ENCODE results near the gene MRPL27. TPM values are rescaled to one million over a fixed set of nuclear protein-coding genes. Genes with fewer than 3 reads are reported as not detected.

The MRPL27 gene
- total RNA-seq, 4 donors from 2014 or later = 52.1 to 56.0 (median 53.3) TPM

DNA sequence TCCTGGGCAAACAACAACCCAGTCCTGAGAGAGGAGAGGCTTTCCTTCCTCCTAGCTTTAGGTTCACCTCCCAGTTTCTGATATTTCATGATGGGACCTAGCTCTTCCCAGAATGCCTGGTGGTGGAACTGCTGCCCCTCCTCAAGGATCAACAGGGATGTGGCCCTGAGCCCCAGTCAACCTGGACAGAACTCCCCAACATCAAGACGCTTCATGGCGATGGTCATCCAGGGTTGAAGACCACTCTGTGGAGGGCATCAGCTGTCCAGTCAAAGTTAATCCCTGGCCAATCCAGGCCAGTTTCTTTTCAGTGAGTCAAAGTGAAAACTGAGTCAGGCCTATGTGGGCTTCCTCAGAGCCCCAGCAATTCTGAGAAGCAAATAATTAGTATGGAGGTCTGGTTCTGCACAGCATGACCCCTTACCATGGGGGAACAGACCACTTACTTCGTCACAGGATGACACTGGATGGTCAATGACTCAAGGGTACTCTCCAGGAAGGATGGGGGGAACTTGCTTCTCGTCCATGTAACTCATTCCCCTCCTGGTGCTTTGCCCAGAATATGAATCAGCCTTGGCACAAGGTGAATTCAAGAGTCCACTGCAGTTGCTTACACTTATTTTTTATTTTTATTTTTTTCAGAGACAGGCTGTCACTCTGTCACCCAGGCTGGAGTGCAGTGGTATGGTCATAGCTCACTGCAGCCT lies 41.7 kb downstream of the MRPL27 start:
- 84 to 85% methylated on average over 4 of the region's 4 CpGs for WGBS, 2 donors
- DNase-seq (ENCODE audit: low spot score in 2 of 2) = no peak
- H3K4me3 ChIP-seq (ENCODE audit: low read depth, poor library complexity, severe bottlenecking) = no peak overlapping the region
- TF ChIP-seq POLR2A (IDR thresholded peaks at IDR 0.05) = no peak
- TF ChIP-seq, protein P1, sequence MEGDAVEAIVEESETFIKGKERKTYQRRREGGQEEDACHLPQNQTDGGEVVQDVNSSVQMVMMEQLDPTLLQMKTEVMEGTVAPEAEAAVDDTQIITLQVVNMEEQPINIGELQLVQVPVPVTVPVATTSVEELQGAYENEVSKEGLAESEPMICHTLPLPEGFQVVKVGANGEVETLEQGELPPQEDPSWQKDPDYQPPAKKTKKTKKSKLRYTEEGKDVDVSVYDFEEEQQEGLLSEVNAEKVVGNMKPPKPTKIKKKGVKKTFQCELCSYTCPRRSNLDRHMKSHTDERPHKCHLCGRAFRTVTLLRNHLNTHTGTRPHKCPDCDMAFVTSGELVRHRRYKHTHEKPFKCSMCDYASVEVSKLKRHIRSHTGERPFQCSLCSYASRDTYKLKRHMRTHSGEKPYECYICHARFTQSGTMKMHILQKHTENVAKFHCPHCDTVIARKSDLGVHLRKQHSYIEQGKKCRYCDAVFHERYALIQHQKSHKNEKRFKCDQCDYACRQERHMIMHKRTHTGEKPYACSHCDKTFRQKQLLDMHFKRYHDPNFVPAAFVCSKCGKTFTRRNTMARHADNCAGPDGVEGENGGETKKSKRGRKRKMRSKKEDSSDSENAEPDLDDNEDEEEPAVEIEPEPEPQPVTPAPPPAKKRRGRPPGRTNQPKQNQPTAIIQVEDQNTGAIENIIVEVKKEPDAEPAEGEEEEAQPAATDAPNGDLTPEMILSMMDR (IDR thresholded peaks at IDR 0.05) = no peak
- intact Hi-C loops (cut with DNase I; ENCODE audit: low total_unique reads) = no loop called here

DNA sequence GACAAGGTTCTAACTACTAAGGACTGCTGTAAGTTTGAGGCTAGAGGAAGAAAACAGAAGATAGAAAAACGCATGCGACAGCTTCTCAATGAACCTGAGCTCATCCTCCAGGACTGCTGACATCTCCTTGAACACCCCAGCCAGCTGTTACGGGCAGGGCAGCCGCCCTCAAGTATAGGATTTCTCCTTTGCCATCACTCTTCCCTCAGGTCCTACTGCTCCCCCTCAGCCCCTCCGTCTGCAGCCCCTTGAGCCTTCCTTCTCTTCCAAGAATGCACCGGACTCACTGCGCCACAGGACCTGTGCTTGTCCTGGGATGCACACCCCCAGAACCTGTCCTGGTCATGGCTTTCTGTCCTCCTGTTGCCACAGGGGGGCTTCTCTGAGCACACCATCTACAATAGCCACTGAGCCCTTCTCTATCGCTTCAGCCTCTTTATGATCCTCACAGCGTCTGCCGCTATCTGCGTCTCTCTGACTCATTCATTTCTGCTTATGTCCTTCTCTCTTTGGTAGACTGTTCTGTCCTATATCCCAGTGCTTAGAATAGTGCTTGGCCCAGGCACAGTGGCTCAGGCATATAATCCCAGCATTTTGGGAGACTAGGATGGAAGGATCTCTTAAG lies 42.7 kb downstream of the MRPL27 start:
- no peak for DNase-seq (ENCODE audit: low spot score in 2 of 2)
- WGBS, 2 donors = 88 to 89% methylated on average over 11 of the region's 11 CpGs
- no peak overlapping the region for H3K4me3 ChIP-seq (ENCODE audit: low read depth, poor library complexity, severe bottlenecking)
- intact Hi-C loops (cut with DNase I; ENCODE audit: low total_unique reads) = no loop called here
- TF ChIP-seq POLR2A (IDR thresholded peaks at IDR 0.05) = no peak
- TF ChIP-seq, protein P1 (IDR thresholded peaks at IDR 0.05) = no peak

DNA sequence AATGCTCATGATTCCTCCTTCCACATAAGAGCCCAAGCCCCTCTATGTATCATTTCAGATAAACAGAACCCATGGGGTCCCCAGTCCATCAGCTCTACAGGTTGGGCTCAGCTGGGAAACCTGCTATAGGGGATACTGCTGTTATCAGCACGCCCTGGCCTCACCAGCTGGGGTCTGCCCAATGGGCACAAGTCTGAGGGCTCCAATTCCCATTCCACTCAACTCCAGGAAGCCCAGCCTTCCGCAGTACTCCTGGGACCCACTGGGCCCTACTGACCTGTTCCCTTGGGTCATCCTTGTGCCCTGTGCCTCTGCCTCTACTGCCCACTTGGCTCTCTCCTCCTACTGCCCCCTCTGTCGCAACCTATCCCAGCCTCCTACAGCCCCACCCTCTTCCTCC lies 43.3 kb downstream of the MRPL27 start:
- no peak for DNase-seq (ENCODE audit: low spot score in 2 of 2)
- WGBS, 2 donors = 91 to 92% methylated on average over 3 of the region's 3 CpGs
- intact Hi-C loops (cut with DNase I; ENCODE audit: low total_unique reads) = no loop called here
- H3K4me3 ChIP-seq (ENCODE audit: low read depth, poor library complexity, severe bottlenecking) = no peak overlapping the region
- TF ChIP-seq POLR2A (IDR thresholded peaks at IDR 0.05) = no peak
- TF ChIP-seq, protein P1 (IDR thresholded peaks at IDR 0.05) = no peak

DNA sequence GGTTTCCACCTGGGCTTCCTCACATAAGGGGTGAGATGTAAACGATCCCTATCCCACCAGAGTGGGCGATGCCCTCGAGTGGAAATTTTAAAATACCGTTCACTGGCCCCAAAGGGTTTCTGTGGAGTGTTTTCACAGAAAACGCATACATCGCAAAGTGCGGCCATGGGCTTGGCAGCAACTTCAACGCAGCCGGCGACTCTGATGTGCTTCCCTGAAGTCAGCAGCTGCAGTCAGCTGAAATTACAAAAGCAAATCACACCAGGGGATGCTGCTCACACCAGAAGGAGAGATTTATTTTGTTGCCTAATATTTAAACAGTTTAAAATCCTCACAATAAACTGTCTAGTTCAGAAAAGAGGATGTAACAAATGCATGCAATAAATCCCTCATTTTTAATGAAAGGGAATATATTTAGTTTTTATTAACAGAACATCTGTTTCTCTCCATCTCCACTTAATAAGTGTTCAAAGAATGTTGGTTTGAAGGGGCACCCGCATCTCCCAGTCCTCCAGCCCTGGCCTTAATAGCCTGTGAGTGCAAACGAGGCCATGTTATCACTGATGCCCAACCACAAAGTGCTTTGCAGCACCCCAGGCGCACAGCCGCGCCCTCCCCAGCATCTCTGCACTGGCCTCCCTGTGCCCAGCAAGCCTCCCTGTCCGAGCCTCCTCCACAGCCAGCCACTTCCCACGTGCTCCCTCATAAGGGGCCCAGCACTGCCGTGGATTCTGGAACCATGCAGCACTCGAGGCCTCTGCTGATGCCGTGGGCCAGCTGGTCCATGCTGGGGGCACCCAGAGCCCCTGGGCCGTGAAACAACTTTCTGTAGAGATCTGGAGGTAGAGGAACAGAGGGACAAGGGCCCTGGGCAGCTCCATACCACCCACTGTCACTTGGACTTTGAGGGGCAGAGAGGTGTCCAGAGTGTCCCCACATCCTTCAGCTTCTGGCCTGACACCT lies 44.3 kb downstream of the MRPL27 start:
- no peak for TF ChIP-seq POLR2A (IDR thresholded peaks at IDR 0.05)
- TF ChIP-seq, protein P1 (IDR thresholded peaks at IDR 0.05) = no peak
- no peak for DNase-seq (ENCODE audit: low spot score in 2 of 2)
- intact Hi-C loops (cut with DNase I; ENCODE audit: low total_unique reads) = no loop called here
- 71 to 73% methylated on average over 21 of the region's 21 CpGs for WGBS, 2 donors
- H3K4me3 ChIP-seq (ENCODE audit: low read depth, poor library complexity, severe bottlenecking) = no peak overlapping the region

DNA sequence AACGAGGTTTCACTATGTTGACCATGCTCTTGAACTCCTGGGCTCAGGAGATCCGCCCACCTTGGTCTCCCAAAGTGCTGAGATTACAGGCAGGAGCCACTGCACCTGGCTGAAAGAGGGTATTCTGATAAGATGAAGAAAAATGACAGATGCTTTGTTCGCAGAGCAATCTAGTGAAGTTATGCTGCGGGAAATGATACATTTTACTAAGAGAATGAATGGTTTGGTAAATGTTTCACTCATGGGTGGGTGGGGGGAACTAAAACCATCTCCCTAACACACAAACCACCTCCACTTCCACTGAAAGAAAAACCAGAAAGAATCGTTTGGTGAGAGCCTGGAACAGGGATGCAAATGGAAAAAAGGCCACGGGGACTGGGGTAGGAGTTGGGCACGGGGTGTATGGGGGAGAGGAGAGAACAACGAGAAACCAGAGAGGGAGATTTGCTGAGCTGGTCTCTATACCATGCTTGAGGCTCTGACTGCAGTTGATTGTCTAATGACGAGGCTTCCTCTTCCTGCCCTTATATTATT lies 46.1 kb downstream of the MRPL27 start:
- WGBS, 2 donors = 75 to 78% methylated on average over 9 of the region's 9 CpGs
- no peak overlapping the region for H3K4me3 ChIP-seq (ENCODE audit: low read depth, poor library complexity, severe bottlenecking)
- intact Hi-C loops (cut with DNase I; ENCODE audit: low total_unique reads) = no loop called here
- TF ChIP-seq, protein P1 (IDR thresholded peaks at IDR 0.05) = no peak
- no peak for DNase-seq (ENCODE audit: low spot score in 2 of 2)

All from lower leg skin (tissue), 4 donors.